ENCODE results near the gene SBF1. TPM values are rescaled to one million over a fixed set of nuclear protein-coding genes. Genes with fewer than 3 reads are reported as not detected.
A peak's percentile ranks its signal among the peaks of the same experiment; 100 is the strongest.

SBF1 gene
- total RNA-seq, 1 experiment from 2014 or later: 66.1 TPM

GRCh38 chr22:50479721-50480120, 4.9 kb upstream of the SBF1 start:
- DNase-seq: no peak
- H3K27me3 ChIP-seq: no peaks in the 10 kb centered on the region
- no peak overlapping the region for H3K4me3 ChIP-seq
- H3K36me3 ChIP-seq: peaks cover 12% of the 10 kb centered on the region
- H3K9me3 ChIP-seq: no peaks in the 10 kb centered on the region

GRCh38 chr22:50477923-50478322, 3.1 kb upstream of the SBF1 start:
- H3K4me3 ChIP-seq: no peak overlapping the region
- DNase-seq: no peak
- H3K36me3 ChIP-seq: peaks cover 16% of the 10 kb centered on the region
- no peaks in the 10 kb centered on the region for H3K27me3 ChIP-seq
- no peaks in the 10 kb centered on the region for H3K9me3 ChIP-seq

- H3K27me3 ChIP-seq: no peaks in the 10 kb centered on the region
- no peak overlapping the region for H3K4me3 ChIP-seq
- H3K36me3 ChIP-seq: peaks cover 13% of the 10 kb centered on the region
- no peaks in the 10 kb centered on the region for H3K9me3 ChIP-seq
- DNase-seq: no peak
Measured at GRCh38 chr22:50476868-50477267, 2.0 kb upstream of the SBF1 start.

DNA sequence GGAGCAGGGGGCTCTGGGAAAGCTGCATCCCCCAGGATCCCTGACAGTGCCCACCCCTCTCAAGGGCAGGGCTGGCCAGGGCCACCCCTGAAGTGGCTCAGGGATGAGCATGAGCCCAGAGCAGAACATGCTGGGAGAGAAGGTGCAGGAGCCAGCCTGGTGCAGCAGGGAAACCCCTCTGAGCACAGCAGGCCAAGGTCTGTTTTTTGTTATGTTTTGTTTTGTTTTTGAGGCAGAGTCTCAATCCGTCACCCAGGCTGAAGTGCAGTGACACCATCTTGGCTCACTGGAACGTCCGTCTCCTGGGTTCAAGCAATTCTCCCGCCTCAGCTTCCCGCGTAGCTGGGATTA, 792 bp upstream of the SBF1 start:
- DNase-seq: no peak
- Histone ChIP-seq H3K9me3 (no peaks in the 10 kb centered on the region), H3K27me3 (no peaks in the 10 kb centered on the region), H3K36me3 (peaks cover 12% of the 10 kb centered on the region), H3K4me3 (peak overlapping the region; percentile 50)

DNA sequence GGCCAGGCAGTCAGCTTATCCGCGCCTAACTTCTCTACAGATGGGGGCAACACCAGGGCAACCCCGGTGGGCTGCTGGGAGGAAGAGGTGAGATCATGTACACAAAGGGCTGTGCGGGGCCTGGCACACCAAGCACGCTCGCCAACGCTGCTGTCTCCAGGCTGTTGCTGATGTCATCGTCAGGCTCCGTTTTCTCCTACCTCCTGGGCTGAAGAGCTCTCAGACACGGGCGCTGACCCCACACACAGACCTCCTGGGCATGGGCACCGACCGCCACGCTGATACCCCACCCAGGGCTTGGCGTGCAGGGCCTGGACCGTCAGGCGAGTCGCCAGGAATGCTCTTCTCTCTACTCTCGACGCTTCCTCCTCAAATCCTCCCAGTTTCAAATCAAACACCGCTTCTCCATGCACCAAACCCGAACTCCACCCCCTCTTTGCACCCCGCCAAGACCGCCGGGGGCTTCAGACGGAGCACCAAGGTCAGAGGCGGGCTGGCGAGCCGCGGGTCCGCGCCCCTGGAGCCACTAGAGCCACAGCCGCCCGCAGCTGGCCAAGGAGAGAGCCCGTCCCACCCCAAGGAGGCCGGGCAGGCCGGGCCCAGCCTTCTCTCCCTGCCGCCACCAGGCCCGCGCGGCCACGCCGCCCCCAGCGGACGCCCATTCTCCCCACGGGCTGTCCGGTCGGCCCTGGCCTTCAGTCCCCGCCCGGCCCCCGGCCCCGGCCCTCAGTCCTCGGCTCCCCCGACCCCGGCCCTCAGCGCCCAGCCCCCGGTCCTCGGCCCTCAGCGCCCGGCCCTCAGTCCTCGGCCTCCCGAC, 772 bp downstream of the SBF1 start:
- peaks cover 12% of the 10 kb centered on the region for H3K36me3 ChIP-seq
- peak; percentile 59 for DNase-seq
- H3K9me3 ChIP-seq: no peaks in the 10 kb centered on the region
- H3K4me3 ChIP-seq: peak overlapping the region; percentile 63
- no peaks in the 10 kb centered on the region for H3K27me3 ChIP-seq

- DNase-seq: no peak
- H3K27me3 ChIP-seq: no peaks in the 10 kb centered on the region
- H3K9me3 ChIP-seq: no peaks in the 10 kb centered on the region
- peak overlapping the region; percentile 63 for H3K4me3 ChIP-seq
- H3K36me3 ChIP-seq: peaks cover 14% of the 10 kb centered on the region
Measured at GRCh38 chr22:50473088-50473487, 1.7 kb downstream of the SBF1 start.

GRCh38 chr22:50471962-50472361, 2.9 kb downstream of the SBF1 start:
- no peaks in the 10 kb centered on the region for H3K27me3 ChIP-seq
- H3K9me3 ChIP-seq: no peaks in the 10 kb centered on the region
- H3K4me3 ChIP-seq: no peak overlapping the region
- no peak for DNase-seq
- H3K36me3 ChIP-seq: peaks cover 16% of the 10 kb centered on the region

DNA sequence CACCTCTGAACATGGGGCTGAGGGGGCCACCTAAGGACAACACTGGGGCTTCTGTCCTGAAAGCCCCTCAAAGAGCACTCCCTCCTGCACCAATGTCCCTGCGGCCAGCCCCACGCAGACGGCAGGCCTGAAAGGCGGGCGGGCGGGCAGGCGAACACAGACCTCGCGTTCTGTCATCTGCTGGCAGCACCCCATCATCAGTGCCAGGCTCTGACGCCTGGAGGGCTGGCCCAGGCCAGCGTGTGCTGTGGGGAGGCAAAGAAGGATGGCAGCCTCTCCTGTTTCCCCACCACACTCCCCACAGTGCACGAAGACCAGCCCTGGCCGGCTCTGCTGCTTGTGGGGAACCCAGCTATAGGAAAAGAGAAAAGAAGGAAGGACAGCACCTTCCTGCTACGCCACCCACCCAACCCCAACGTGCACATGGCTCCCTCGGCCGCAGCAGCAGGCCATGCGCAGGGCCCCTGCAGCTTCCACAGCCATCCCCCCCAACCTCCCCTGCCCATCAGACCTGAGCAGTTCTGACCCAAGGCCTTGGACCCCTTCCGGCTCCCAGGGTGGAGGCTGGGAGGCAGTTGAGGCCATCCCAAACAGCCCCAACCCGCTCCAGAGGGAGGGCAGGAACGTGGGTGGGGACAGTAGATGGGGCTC, 3.5 kb downstream of the SBF1 start:
- Histone ChIP-seq H3K4me3 (no peak overlapping the region), H3K36me3 (peaks cover 16% of the 10 kb centered on the region), H3K9me3 (no peaks in the 10 kb centered on the region), H3K27me3 (no peaks in the 10 kb centered on the region)
- no peak for DNase-seq

- DNase-seq: no peak
- no peaks in the 10 kb centered on the region for H3K27me3 ChIP-seq
- H3K36me3 ChIP-seq: peaks cover 16% of the 10 kb centered on the region
- no peak overlapping the region for H3K4me3 ChIP-seq
- H3K9me3 ChIP-seq: no peaks in the 10 kb centered on the region
Measured at GRCh38 chr22:50470491-50470890, 4.3 kb downstream of the SBF1 start.

DNA sequence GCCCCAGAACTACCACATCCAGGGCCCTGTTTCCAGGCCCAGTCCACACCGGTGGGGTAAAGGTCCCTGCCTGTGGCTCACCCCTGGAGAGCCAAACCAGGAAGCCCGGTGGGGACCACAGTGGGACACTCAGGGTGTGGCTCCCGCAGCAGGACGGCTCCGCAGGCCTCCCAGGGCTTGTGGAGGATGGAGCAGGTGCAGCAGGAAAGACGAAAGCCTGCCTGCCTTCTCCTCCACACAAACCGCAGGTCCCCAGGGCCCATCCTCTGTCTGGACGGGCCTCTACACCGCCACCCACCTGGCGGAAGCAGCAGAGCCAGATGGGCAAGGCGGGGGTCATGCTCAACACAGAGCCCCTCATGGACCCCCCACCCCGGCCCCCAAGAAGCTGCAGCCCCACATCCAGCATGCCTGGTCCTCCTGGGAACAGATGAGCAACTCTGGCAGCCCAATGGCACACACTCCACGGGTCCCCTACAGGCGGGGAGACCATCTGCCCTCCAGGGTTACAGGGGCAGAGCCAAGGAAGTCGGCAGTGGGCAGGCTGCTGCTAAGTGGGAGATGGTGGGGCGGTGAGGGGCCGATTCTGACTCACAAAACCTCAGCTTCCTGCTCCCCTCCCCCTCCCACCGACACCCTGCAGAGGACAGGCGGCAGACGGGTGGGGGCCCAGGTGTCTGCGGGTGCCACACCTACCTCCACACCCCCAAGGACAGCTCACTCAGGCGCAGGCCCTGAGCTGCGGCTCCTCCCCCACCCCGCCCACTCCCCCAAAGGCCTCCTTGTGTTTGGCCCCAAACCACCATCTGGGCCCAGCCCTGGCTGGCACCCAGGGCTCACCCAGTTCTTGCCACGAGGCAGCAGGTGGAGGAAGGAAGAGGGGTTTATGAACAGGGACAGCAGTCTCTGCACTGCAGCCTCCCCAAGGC, 5.2 kb downstream of the SBF1 start:
- Histone ChIP-seq H3K36me3 (peaks cover 16% of the 10 kb centered on the region), H3K9me3 (no peaks in the 10 kb centered on the region), H3K27me3 (no peaks in the 10 kb centered on the region), H3K4me3 (no peak overlapping the region)
- peak; percentile 56 for DNase-seq

- DNase-seq: no peak
- no peak overlapping the region for H3K4me3 ChIP-seq
- H3K27me3 ChIP-seq: no peaks in the 10 kb centered on the region
- H3K9me3 ChIP-seq: no peaks in the 10 kb centered on the region
- H3K36me3 ChIP-seq: peaks cover 21% of the 10 kb centered on the region
Measured at GRCh38 chr22:50468626-50469025, 6.2 kb downstream of the SBF1 start.

DNA sequence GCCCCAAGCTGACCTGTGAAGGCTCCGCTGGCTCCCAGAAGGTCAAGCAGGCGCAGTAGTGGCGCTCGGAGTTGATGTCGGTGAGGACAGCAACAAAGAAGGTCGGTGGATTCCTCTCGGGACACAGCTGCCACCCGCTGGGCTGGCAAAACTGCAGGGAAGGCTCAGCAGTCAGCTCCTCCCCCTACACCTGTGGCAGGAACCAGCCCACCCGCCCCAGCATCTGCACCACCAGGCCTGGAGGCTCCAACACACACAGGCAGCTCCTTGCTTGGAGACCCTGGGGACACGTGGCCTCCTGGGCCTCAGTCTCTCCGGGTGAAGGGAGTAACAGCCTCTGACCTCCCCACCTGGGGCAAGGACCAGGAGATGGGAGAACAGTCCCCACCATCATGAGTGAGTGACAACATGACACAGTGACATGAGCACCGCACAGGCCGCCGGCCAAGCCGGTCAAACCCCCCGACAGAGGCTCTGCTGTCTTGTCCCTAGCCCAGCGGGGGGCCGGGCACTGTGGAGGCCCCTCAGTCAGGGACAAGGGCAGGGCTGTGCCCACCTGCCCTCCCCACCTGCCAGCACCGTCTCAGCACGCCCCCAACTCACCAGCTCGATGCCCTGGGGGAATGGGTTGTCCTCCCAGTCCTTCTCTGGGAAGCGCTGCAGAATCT, 6.9 kb downstream of the SBF1 start:
- DNase-seq: no peak
- Histone ChIP-seq H3K4me3 (no peak overlapping the region), H3K36me3 (peaks cover 18% of the 10 kb centered on the region), H3K27me3 (no peaks in the 10 kb centered on the region), H3K9me3 (no peaks in the 10 kb centered on the region)

DNA sequence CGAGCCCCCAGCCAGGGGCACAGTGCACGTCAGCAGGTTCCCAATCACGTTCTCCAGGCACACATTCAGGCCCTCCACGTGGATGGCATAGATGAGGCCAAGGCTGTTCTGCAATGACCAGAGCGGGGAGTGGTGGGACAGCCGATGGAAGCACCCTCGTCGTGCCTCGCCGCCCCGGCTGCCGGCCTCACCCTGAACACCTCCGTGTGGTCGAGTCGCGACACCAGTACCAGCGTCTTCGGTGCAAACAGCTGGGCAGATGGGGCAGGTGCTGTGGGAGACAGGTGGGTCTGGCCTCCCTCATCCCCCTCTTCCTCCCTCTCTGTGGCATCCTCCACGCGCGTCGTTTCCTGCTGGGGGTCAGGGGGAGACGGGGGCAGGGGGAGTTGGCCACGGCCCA, 7.5 kb downstream of the SBF1 start:
- no peak for DNase-seq
- no peaks in the 10 kb centered on the region for H3K9me3 ChIP-seq
- peaks cover 14% of the 10 kb centered on the region for H3K36me3 ChIP-seq
- no peaks in the 10 kb centered on the region for H3K27me3 ChIP-seq
- H3K4me3 ChIP-seq: no peak overlapping the region

DNA sequence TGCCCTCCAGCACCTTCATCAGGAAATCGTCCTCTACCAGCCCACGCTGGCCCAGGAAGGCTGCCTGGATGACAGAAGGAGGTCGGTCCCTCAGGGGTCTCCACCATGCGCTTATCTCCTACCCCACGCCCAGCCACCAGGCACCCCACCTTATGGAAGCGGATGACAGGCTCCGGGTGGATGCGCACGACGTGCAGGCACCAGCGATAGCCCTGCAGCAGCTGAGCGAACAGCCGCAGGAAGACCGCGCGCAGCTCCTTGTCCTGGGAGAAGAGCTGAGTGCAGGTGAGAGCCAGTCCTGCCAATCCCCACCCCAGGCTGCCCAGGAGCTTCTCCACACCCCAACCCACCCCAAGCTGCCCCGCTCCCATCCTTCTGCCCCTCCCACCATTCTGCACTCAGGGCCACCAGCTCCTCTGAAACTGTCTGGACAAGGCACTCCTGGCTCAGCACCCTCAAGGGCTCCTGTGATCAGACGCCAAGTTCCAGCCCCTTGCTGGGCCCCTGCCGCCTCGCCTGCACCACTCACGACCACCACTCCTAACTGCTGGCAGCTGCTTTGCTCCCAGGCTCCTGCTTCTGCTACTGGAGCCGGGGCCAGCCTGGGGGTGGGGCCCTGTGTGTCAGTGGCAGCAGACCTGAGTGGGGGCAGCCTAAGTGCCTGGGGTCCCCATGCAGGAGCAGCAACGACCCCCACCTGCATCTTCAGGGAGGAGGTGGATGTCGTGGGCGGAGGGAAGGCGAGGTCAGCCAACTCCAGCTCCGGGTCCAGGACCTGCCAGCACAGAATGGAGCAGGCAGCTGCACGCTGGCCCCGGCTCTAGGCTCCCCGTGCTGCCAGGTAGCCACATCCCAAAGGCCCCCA, 9.5 kb downstream of the SBF1 start:
- Histone ChIP-seq H3K27me3 (no peaks in the 10 kb centered on the region), H3K36me3 (peaks cover 25% of the 10 kb centered on the region), H3K9me3 (no peaks in the 10 kb centered on the region), H3K4me3 (no peak overlapping the region)
- DNase-seq: no peak

- DNase-seq: no peak
- no peaks in the 10 kb centered on the region for H3K9me3 ChIP-seq
- no peak overlapping the region for H3K4me3 ChIP-seq
- H3K27me3 ChIP-seq: no peaks in the 10 kb centered on the region
- H3K36me3 ChIP-seq: peaks cover 32% of the 10 kb centered on the region
Measured at GRCh38 chr22:50464451-50464850, 10.4 kb downstream of the SBF1 start.

Measured in MG63 (cell line).